OCI-LY7 (cell line): ENCODE results near the gene CYP17A1.

ENCODE experiments used
- CTCF ChIP-seq: fragments of 200-600 bp; sonication (generic); conservative IDR thresholded peaks from 2 replicates; pipeline ENCODE4 v1.5.1; 2014; ENCODE audit warnings: mild to moderate bottlenecking, antibody characterized with exemption, low read length, moderate library complexity, mixed read lengths
- EZH2phosphoT487 ChIP-seq: fragments of 200-600 bp; sonication (generic); IDR thresholded peaks from 2 replicates; pipeline ENCODE4 v1.6.1; 2018; ENCODE audit warnings: low read depth, borderline replicate concordance, mild to moderate bottlenecking, mixed run types, antibody characterized with exemption, low read length, moderate library complexity, mixed read lengths

GRCh38 chr10:102827597-102827975 lies 9.6 kb downstream of the CYP17A1 start:
- TF ChIP-seq EZH2phosphoT487, result no peak
- no peak for TF ChIP-seq CTCF
